AG08395 (cell line): ENCODE measurements around the gene FAM111B.

Experiments used
- DNase-seq: peaks from one replicate; pipeline ENCODE4 v3.0.0; 2012; ENCODE audit warnings: mixed read lengths, low spot score

FAM111B gene

GRCh38 chr11:59157433-59157832 lies 50.4 kb downstream of the FAM111B start:
- DNase-seq: no peak

DNA sequence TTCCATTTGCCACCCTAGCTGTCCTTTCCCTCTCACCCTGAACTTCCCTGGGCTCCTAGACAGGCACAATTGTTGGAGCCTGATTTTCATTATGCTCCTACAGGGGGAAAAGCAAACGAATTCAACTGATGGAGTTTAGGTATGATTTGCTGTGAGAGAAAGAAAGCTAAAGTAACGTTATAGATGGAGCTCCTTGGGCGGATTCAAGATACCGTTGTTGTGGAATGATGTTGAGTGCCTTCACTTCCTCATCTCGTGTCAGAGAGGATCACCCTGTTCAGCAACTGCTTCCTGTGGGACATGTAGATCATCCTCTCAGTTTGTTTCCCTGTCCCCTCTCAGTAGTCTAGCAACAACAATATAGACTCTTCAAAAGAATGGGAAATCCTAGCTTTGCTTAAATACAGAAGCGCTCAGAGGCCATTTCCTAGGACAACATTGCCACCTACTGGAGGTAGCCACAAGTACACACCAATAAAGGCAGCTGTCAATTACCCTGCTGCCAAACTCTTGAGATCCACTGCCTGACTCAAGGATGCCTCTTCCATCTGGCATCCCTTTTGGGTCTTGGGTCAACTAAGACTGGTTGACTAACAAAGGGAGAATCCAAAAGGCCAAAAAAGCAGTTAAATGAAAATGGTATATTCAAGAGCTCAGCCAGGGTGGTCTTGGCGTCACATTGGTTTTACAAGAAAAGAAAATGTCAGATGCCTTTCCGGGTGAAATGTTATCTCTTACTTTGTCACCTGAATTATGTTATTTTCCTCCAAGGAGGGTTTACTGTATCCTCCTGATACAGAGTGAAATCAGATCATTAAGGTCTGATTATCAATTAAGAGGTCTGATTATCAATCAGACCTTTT lies 51.4 kb downstream of the FAM111B start:
- DNase-seq: peak; percentile 80

GRCh38 chr11:59164028-59164427 lies 57.0 kb downstream of the FAM111B start:
- no peak for DNase-seq

- peak; percentile 90 for DNase-seq
Measured at GRCh38 chr11:59171508-59172322, 64.7 kb downstream of the FAM111B start, which contains the start of gene DTX4. TSS of gene DTX4 (plus strand) at chr11:59172132. CDS start at chr11:59172596, 464 bp downstream.

DNA sequence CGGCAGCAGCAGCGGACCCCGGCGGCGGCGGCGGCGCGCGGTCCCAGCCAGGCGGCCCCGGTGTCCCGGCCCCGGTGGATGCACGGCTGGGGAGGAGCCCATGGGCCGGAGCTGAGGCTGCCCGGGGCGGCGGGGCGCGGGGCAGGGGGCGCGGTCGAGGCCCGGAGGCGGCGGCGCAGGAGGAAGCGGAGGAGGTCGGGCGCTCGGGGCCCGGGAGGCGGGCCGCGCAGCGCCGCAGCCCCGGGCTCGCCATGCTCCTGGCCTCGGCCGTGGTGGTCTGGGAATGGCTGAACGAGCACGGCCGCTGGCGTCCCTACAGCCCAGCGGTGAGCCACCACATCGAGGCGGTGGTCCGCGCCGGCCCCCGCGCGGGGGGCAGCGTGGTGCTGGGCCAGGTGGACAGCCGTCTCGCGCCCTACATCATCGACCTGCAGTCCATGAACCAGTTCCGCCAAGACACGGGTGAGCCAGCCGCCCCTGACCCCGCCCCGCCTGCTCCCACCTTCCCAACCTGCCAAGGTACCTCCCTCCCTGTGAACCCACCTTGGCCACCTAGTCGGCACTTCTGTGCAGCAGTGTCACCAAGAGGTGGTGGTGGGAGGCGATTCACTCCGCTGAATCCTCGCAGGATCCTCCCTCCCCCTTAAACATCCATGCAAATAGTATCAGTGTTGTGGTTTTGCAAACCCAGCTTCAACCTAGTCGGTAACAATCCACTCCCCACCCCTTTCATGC lies 65.5 kb downstream of the FAM111B start:
- DNase-seq: no peak

- DNase-seq: no peak
Measured at GRCh38 chr11:59173080-59173963, 66.3 kb downstream of the FAM111B start.

DNA sequence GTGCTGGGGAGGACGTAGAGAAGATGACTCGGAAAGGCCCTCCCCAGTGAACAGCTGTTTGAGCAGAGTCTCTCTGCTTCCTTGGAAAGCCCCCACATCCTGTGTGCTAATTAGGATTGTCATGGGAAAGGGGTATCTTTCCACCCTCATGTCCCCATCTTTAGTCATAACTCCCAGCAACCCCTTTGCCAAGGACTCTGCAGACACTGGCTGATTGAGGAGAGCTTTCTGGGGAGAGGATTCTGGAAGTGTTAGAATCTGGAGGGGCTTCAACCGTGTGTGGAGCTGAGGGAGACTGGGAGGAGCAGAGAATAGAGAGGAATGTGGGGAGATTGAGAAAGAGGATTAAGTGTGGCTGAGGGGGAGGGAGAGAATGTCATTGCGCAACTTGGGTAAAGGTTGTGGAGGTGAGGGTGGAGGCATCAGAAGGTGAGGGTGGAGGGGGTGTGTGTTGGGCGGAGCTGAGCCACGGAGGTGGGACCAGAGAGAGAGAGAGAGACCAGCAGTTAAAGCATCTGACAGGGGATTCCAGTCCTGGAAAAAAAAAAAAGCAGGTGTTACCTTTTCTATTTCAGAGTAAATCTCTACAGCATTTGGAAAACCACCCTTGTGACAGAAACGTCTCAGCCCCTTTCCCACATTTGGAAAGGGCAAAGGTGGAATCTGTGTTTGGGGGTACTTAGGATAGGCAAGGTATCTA lies 67.1 kb downstream of the FAM111B start:
- DNase-seq: no peak

DNA sequence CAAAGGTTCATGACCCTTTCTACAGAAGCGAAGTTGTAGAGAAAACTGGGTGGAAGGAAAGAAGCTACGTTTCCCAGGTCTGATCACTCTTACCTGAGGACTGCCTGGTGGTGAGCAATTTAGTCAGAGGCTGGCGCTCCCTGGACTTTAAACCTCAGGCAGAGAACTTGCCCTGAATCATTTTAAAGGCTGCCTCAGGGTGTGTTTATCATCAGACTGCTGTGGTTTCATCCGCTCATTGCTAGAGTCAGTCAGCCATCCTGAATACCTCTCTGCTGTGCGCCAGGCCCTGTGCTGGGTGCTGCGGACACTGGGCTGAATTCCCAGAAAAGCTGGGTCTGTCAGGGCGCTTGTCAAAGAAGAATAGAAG lies 67.6 kb downstream of the FAM111B start:
- peak; percentile 49 for DNase-seq

DNA sequence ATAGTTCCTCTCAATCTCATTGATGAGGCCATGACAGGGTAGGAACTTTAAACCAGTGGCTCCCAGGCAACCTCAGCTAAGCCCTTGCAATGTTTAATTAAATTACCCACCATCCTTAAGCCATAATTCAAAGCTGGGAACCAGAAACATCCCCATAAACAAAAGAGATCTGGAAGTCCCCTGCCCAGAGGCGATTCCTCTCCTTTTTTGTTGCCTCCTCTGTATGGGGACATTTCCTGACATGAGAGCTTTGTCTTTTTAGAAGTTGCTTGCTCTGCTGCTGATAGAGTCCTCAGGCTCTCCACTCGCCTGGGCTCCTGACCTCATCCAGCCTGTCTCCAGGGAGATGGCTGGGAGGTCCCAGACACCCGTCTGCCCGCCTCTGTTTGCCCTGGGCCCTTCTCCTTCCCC lies 68.1 kb downstream of the FAM111B start:
- DNase-seq: no peak

DNA sequence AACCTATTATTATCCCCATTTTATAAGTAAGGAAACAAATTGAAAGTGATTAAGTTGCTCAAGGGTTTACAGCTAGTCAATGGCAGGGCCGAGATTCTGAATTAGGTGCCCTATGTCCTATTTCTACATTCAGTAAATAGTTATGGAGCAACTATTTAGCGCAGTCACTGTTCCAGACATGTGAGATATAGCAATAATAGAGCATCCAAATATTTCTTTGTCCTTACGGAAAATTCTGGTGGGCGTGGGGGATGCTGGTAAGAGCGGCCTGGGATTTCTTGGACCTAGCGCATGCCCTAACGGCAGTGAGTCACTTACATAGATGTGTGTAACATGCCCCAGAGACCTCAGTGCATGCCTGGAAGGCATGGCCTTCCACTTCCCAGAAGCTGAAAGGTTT lies 69.3 kb downstream of the FAM111B start:
- DNase-seq: no peak
